ENCODE measurements around the gene RNF41.

DNA sequence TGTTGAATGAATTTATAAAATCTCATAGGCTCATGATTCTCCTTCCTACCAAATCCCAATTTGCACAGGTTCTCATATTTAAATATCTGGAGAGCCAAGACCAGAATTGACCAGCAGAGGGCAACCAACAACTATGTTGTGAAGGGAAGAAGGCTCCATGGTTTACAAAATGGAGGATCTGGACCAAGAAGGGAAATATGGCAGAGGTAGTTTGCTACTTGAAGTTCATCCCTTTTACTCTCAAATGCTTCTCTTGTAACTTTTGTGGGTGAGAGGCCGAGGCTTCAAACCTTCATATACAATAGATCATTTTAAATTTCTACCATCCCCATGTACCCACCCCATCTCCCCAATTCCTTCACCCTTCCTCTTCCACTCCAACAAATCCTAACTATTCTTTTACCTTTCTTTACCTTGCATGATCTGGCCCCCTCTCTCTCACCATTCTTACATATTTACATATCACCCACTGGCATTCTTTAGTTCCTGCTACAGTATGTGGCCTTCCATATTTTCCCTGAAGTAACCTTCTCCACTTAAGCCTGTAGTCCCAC, 28.6 kb downstream of the RNF41 start:
- TF ChIP-seq CTCF (IDR thresholded peaks at IDR 0.05; ENCODE audit: insufficient read depth, low read length, poor library complexity, severe bottlenecking): peak; percentile 92
- TF ChIP-seq EZH2phosphoT487 (conservative IDR thresholded peaks at IDR 0.05; ENCODE audit: low read length): no peak

Measured in SU-DHL-6 (cell line).